K562 (cell line): ENCODE data around the gene TERC. TPM values are rescaled to one million over a fixed set of nuclear protein-coding genes. Genes with fewer than 3 reads are reported as not detected.

Experiments used
- ATAC-seq: fragments of 200-7000 bp; cut with Tn5 transposase; 3 replicates; pipeline ENCODE4 v1.9.1; 2020; ENCODE audit warnings: moderate library complexity
- BruUV-seq: library from RNA; stranded (reverse); fragments of 400-500 nt; replicated peaks from 2 replicates; lab custom pipeline; 2021; lab: Mats Ljungman, UMichigan
- CTCF ChIA-PET: fragments of 300-600 bp; formaldehyde crosslinking; extraction: SDS; loops from one replicate; lab custom pipeline; 2021; ENCODE audit warnings: low intra/inter-chr PET ratio; lab: Yijun Ruan, JAX
- POLR2A ChIA-PET: fragments of 300-600, 350-650 bp; sonication (Branson Sonifier 250); formaldehyde crosslinking; extraction: SDS; loops from one replicate; lab custom pipeline; 2021; ENCODE audit warnings: antibody characterized with exemption, inconsistent platforms; lab: Yijun Ruan, JAX
- DNase-seq, 4 experiments: peaks; one replicate each; pipeline versions ENCODE4 v3.0.0 to v3.0.0-alpha.2; 2011 to 2018; ENCODE audit warnings: low spot score in 3 of 4, mixed read lengths in 3 of 4; ENCODE audit errors: extremely low read depth in 1 of 4
- FAIRE-seq: peaks from 2 replicates; lab custom pipeline; 2011; peaks lifted over from hg19 to GRCh38; lab: Jason Lieb, UNC
- H2AFZ ChIP-seq: 2 replicates; pipeline ENCODE4 v1.6.0; 2011; ENCODE audit warnings: low read depth, low read length, control low read depth, inconsistent platforms
- H3K27ac ChIP-seq: fragments of 200-600 bp; 3 replicates; pipeline ENCODE4 v1.8.0; 2011; ENCODE audit warnings: low read depth, mild to moderate bottlenecking, control low read depth, inconsistent platforms, low read length, moderate library complexity, mixed read lengths; ENCODE audit errors: extremely low read depth
- H3K27me3 ChIP-seq, 2 experiments: fragments of 300-600 bp in 1 of 2; 2 replicates in 1 of 2; 3 replicates in 1 of 2; pipeline versions ENCODE4 v1.6.0 to v1.8.0; 2011; ENCODE audit warnings: inconsistent platforms in 2 of 2, low read length in 2 of 2, mild to moderate bottlenecking in 1 of 2, mixed read lengths in 1 of 2, moderate library complexity in 1 of 2; ENCODE audit not compliant: control insufficient read depth in 2 of 2, insufficient read depth in 2 of 2
- H3K36me3 ChIP-seq: fragments of 300-600 bp; 3 replicates; pipeline ENCODE4 v1.8.0; 2011; ENCODE audit warnings: mild to moderate bottlenecking, low read length, inconsistent platforms; ENCODE audit not compliant: control insufficient read depth, insufficient read depth
- H3K4me1 ChIP-seq, 2 experiments: fragments of 200-600 bp in 1 of 2; replicated peaks in 1 of 2; 2 replicates in 1 of 2; 3 replicates in 1 of 2; pipeline versions ENCODE4 v1.5.1 to v1.8.0; 2011; ENCODE audit warnings: inconsistent platforms in 2 of 2, low read length in 2 of 2, mild to moderate bottlenecking in 1 of 2, mixed read lengths in 1 of 2, moderate library complexity in 1 of 2; ENCODE audit not compliant: control insufficient read depth in 2 of 2, insufficient read depth in 2 of 2
- H3K4me2 ChIP-seq: 2 replicates; pipeline ENCODE4 v1.6.1; 2011; ENCODE audit warnings: low read length, control low read depth, inconsistent platforms, mixed read lengths; ENCODE audit not compliant: insufficient read depth
- H3K4me3 ChIP-seq: fragments of 200-600 bp; sonication (generic), shearing (Covaris generic); 2 replicates; pipeline ENCODE4 v1.5.1; 2016; ENCODE audit warnings: control low read depth, inconsistent platforms
- H3K79me2 ChIP-seq: fragments of 200-600 bp; 3 replicates; pipeline ENCODE4 v1.8.0; 2011; ENCODE audit warnings: low read length, inconsistent platforms; ENCODE audit not compliant: control insufficient read depth, insufficient read depth
- H3K9ac ChIP-seq, 2 experiments: 2 replicates each; pipeline versions ENCODE4 v1.6.0 to v1.6.1; 2011; ENCODE audit warnings: low read depth in 2 of 2, low read length in 2 of 2, control low read depth in 1 of 2, inconsistent platforms in 1 of 2, mild to moderate bottlenecking in 1 of 2, mixed read lengths in 1 of 2; ENCODE audit not compliant: insufficient read depth in 1 of 2
- H3K9me1 ChIP-seq: one replicate; pipeline ENCODE4 v1.6.0; 2011; ENCODE audit warnings: inconsistent platforms, mild to moderate bottlenecking, low read length, moderate library complexity; ENCODE audit not compliant: control insufficient read depth, insufficient read depth
- H3K9me3 ChIP-seq: replicated peaks from 2 replicates; pipeline ENCODE4 v1.5.1; 2011; ENCODE audit warnings: low read depth, low read length, inconsistent platforms; ENCODE audit not compliant: control insufficient read depth, insufficient read depth
- H4K20me1 ChIP-seq: replicated peaks from 2 replicates; pipeline ENCODE4 v1.6.1; 2011; ENCODE audit warnings: low read length, inconsistent platforms, mixed read lengths; ENCODE audit not compliant: control insufficient read depth, insufficient read depth
- BRD4 ChIP-seq: fragments of 200-600 bp; sonication (generic); IDR thresholded peaks from 2 replicates; pipeline ENCODE4 v1.6.1; 2017; ENCODE audit warnings: inconsistent platforms
- HSF4 ChIP-seq: fragments of 250-450 bp; sonication (Bioruptor Pico); IDR thresholded peaks from 2 replicates; pipeline ENCODE4 v2.1.2; 2022; ENCODE audit warnings: mild to moderate bottlenecking, moderate library complexity, borderline replicate concordance
- RBM34 ChIP-seq: fragments of 200-400 bp; formaldehyde crosslinking; IDR thresholded peaks from 2 replicates; pipeline ENCODE4 v1.6.1; 2018; ENCODE audit warnings: low read length, borderline replicate concordance; ENCODE audit not compliant: insufficient read depth
- SP2 ChIP-seq: IDR thresholded peaks from 2 replicates; pipeline ENCODE4 v1.6.1; 2011; ENCODE audit warnings: mild to moderate bottlenecking, low read depth, low read length, moderate library complexity; ENCODE audit not compliant: poor library complexity, severe bottlenecking; ENCODE audit errors: extremely low read depth
- ZNF121 ChIP-seq: sonication (generic); formaldehyde crosslinking; conservative IDR thresholded peaks from 2 replicates; pipeline ENCODE4 v1.8.0; 2022; ENCODE audit warnings: missing genetic modification reagents
- WGBS: fragments of 100-300 bp; shearing (Covaris generic); methylation state at CpG from one replicate; pipeline ENCODE4 v1.1.6; 2016; ENCODE audit warnings: low coverage, mixed read lengths; ENCODE audit not compliant: insufficient coverage; ENCODE audit errors: missing lambda C conversion rate; 5-methylcytosine and 5-hydroxymethylcytosine counted together
- in situ Hi-C: fragments of 300-500 bp; cut with MboI; formaldehyde crosslinking; loops from 4 replicates; pipeline ENCODE4 v1.15.0; 2018; ENCODE audit warnings: inconsistent platforms, mixed read lengths
- intact Hi-C: fragments of 100-400 bp; cut with micrococcal nuclease; formaldehyde crosslinking; loops from 2 replicates; pipeline ENCODE4 v1.14.2; 2022
- polyA plus RNA-seq, 8 experiments: library from polyadenylated mRNA; depleted of rRNA in 4 of 8; stranded (reverse) in 5 of 8; unstranded in 3 of 8; fragments of >200 nt; fragmentation: Nextera tagmentation in 2 of 8; fragmentation: Illumina TruSeq in 1 of 8; extraction: Ambion mirVana in 2 of 8; extraction: Trizol in 1 of 8; gene quantifications; 2 replicates each; pipeline versions ENCODE4 v1.2.1 to v1.2.3, GENCODE V29; 2011 to 2014; ENCODE audit warnings: inconsistent platforms in 1 of 8, missing spikeins in 1 of 8
- total RNA-seq, 7 experiments: library from RNA; depleted of rRNA in 6 of 7; stranded (reverse); fragments of >200 nt in 6 of 7; fragmentation: Illumina TruSeq in 2 of 7; extraction: Trizol in 2 of 7; gene quantifications; 2 replicates each; pipeline versions ENCODE4 v1.2.1 to v1.2.3, GENCODE V29; 2011 to 2021; ENCODE audit warnings: low replicate concordance in 1 of 7

The TERC gene
- total and polyA plus RNA-seq, 9 of the 15 experiments (the other 6 are each of a cell fraction or from before 2014, with no cell fraction given): 0.77 to 234 (median 27.9) TPM; not detected in 3

- Histone ChIP-seq H3K9ac (no peak overlapping the region), H3K4me1 (peaks cover 12 to 23% of the 10 kb centered on the region in 2 experiments; a peak in 4 of 5 replicates), H3K27ac (no peak overlapping the region), H3K36me3 (peaks cover 85% of the 10 kb centered on the region), H3K9me3 (no peaks in the 10 kb centered on the region), H3K4me3 (no peak overlapping the region), H3K27me3 (no peaks in the 10 kb centered on the region), H3K9me1 (no peaks in the 10 kb centered on the region), H3K4me2 (no peak overlapping the region), H2AFZ (no peak overlapping the region), H3K79me2 (peaks cover 49% of the 10 kb centered on the region), H4K20me1 (no peaks in the 10 kb centered on the region)
- ATAC-seq (no peak), FAIRE-seq (no peak), DNase-seq (no peak)
- TF ChIP-seq ZNF121 (CRISPR knock-in tag) (peak; percentile 55; the same call in 1 of the 2 replicates), SP2 (no peak)
- in situ Hi-C loops (no loop called here), intact Hi-C loops (no loop called here)
- ChIA-PET CTCF (no interaction called here), POLR2A (no interaction called here)
- WGBS: 98% methylated on average over 4 of the region's 4 CpGs
- BruUV-seq: no TSS peak
These were observed 13.0 kb upstream of the TERC start for GRCh38 chr3:169777822-169778221.

GRCh38 chr3:169774186-169774585 lies 9.3 kb upstream of the TERC start:
- H3K9me1 ChIP-seq: no peaks in the 10 kb centered on the region
- ChIA-PET POLR2A (interaction anchor here (1.0 to 2.4 kb wide), 4 partner anchors 10 to 633 kb away, joined by 4 to 16 read pairs (median 4); partner anchors contain the start of gene TERC), CTCF (no interaction called here)
- H3K9me3 ChIP-seq: peaks cover 4% of the 10 kb centered on the region; the same call in 1 of the 2 replicates
- WGBS: 21% methylated on average over 5 of the region's 5 CpGs
- peak overlapping the region; percentile 97; the same call in 1 of the 2 replicates for H2AFZ ChIP-seq
- BruUV-seq: no TSS peak
- H3K36me3 ChIP-seq: peaks cover 50% of the 10 kb centered on the region
- TF ChIP-seq BRD4 (no peak), HSF4 (CRISPR knock-in tag) (no peak), RBM34 (0 out of 2 replicates have a peak, but pooled peaks have one; percentile 57)
- intact Hi-C loops (no loop called here), in situ Hi-C loops (no loop called here)
- H3K4me1 ChIP-seq: peaks cover 10 to 13% of the 10 kb centered on the region in 2 experiments; a peak in 3 of 5 replicates
- ATAC-seq (no peak), FAIRE-seq (no peak), DNase-seq (no peak)
- H3K79me2 ChIP-seq: peaks cover 53% of the 10 kb centered on the region
- no peaks in the 10 kb centered on the region for H3K27me3 ChIP-seq
- no peaks in the 10 kb centered on the region for H4K20me1 ChIP-seq
- H3K9ac ChIP-seq: peak overlapping the region; percentile 96 to 100; a peak in 3 of 4 replicates
- H3K27ac ChIP-seq: peak overlapping the region; percentile 98
- H3K4me3 ChIP-seq: peak overlapping the region; percentile 89
- peak overlapping the region; percentile 98 for H3K4me2 ChIP-seq
